ENCODE results near the gene UROC1. TPM values are rescaled to one million over a fixed set of nuclear protein-coding genes. Genes with fewer than 3 reads are reported as not detected.

The UROC1 gene
- total RNA-seq, 2 experiments from 2014 or later: not detected

DNA sequence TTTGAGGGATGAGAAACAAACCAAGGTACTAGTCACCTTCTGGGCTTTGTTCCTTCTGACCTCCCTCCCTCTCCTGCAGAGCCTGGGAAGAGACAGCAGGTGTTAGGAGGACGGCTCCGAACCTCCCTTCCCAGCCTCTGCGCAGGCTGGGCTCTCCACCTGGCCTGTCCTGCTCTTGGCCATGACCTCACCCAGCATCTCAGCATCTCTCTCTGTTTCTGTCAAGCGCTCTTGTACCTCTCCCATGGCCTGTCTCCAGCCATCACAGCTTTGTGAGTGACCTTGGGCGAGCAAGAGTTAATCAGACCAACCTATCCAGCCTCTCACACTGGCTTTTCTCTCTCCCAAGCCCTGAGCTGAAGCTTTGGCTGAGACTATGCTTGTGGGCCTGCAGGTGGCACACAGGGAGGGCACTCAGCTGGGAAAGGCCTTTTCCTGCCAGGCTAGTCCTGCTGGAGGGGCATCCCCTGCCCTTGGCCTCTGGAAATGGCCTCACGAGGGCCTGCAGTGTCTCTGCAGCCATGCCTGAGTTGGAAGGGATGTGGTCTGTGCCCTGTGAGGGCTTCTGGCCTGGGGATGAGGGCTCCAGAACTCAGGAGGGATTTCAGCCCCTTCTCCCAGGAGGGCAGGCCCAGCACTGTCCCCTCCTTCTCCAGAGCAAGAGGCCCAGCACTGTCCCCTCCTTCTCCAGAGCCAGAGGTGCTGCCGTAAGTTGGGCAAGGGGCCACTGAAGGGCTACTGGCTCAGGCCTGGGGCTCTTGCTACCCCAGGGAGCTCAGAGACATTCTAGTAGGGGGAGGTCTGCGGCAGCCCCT, 8.5 kb upstream of the UROC1 start:
- H3K27me3 ChIP-seq (ENCODE audit: control insufficient read depth in 1 of 2, insufficient read depth in 2 of 2, low read length in 2 of 2): peaks cover 12% of the 10 kb centered on the region in 2 experiments
- Mint-ChIP-seq H3K4me1 (ENCODE audit: low read depth) (no peaks in the 10 kb centered on the region), H3K9me3 (no peaks in the 10 kb centered on the region), H3K4me3 (no peak overlapping the region), H3K27me3 (peaks cover 19% of the 10 kb centered on the region), H3K27ac (no peak overlapping the region), H3K36me3 (ENCODE audit: low read depth) (no peaks in the 10 kb centered on the region)
- no peak overlapping the region for H3K27ac ChIP-seq (ENCODE audit: low read depth in 1 of 2, low read length in 2 of 2)
- CTCF ChIA-PET: no interaction called here
- intact Hi-C loops (cut with DNase I, micrococcal nuclease): no loop called here
- no peaks in the 10 kb centered on the region for H3K36me3 ChIP-seq (ENCODE audit: insufficient read depth, low read length)
- DNase-seq: no peak
- peaks cover 5% of the 10 kb centered on the region for H3K4me1 ChIP-seq (ENCODE audit: insufficient read depth, low read length)
- POLR2A ChIA-PET: no interaction called here
- TF ChIP-seq, protein P1, sequence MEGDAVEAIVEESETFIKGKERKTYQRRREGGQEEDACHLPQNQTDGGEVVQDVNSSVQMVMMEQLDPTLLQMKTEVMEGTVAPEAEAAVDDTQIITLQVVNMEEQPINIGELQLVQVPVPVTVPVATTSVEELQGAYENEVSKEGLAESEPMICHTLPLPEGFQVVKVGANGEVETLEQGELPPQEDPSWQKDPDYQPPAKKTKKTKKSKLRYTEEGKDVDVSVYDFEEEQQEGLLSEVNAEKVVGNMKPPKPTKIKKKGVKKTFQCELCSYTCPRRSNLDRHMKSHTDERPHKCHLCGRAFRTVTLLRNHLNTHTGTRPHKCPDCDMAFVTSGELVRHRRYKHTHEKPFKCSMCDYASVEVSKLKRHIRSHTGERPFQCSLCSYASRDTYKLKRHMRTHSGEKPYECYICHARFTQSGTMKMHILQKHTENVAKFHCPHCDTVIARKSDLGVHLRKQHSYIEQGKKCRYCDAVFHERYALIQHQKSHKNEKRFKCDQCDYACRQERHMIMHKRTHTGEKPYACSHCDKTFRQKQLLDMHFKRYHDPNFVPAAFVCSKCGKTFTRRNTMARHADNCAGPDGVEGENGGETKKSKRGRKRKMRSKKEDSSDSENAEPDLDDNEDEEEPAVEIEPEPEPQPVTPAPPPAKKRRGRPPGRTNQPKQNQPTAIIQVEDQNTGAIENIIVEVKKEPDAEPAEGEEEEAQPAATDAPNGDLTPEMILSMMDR (IDR thresholded peaks at IDR 0.05): no peak
- no peak overlapping the region for H3K4me3 ChIP-seq (ENCODE audit: low read length)
- H3K9me3 ChIP-seq (ENCODE audit: control insufficient read depth in 1 of 2, insufficient read depth in 1 of 2, low read length in 2 of 2): peaks cover 0 to 8% of the 10 kb centered on the region in 2 experiments
- no peak for ATAC-seq (ENCODE audit: poor library complexity)

DNA sequence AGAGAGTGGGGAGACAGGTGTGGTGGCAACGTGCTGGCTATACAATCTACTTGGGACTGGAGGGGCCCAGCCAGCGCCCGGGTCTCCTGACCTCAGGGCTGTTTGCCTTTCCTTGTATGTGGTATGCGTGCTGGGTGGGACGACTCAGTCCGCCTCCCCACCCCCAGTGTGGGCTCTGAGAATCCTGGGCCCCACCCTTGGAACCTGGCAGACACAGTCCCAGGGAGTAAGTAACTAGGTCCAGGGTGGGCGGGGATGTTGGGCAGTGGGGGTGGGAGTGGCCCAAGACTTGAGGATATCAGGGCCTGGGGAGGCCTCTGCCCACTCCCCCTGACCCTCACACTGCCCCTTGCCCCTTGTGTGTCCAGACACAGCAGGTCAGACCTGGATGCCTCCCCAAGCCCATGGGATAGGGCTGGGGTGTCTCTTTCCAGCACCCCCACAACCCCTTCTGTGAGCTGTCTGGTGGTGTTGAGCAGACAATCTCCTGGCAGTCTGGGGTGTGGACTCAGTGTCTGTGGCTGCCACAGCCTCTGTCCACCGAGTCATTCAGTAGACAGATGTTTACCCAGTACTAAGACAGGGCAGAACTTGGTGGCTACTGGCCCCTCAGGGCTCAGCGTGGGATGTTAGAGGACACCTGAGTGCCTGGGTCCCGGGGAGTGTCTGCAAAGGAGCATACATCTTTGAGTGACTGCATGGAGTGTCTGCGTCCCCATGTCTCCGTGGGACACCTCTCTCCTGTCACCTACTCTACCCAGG, 7.7 kb upstream of the UROC1 start:
- Histone ChIP-seq H3K4me1 (ENCODE audit: insufficient read depth, low read length) (peaks cover 5% of the 10 kb centered on the region), H3K4me3 (ENCODE audit: low read length) (no peak overlapping the region), H3K36me3 (ENCODE audit: insufficient read depth, low read length) (no peaks in the 10 kb centered on the region), H3K9me3 (ENCODE audit: control insufficient read depth in 1 of 2, insufficient read depth in 1 of 2, low read length in 2 of 2) (peaks cover 0 to 8% of the 10 kb centered on the region in 2 experiments), H3K27ac (ENCODE audit: low read depth in 1 of 2, low read length in 2 of 2) (no peak overlapping the region), H3K27me3 (ENCODE audit: control insufficient read depth in 1 of 2, insufficient read depth in 2 of 2, low read length in 2 of 2) (peaks cover 12 to 13% of the 10 kb centered on the region in 2 experiments)
- intact Hi-C loops (cut with DNase I, micrococcal nuclease): no loop called here
- TF ChIP-seq, protein P1 (IDR thresholded peaks at IDR 0.05): no peak
- Mint-ChIP-seq H3K9me3 (no peaks in the 10 kb centered on the region), H3K27ac (no peak overlapping the region), H3K27me3 (peaks cover 19% of the 10 kb centered on the region), H3K4me1 (ENCODE audit: low read depth) (no peaks in the 10 kb centered on the region), H3K4me3 (no peak overlapping the region), H3K36me3 (ENCODE audit: low read depth) (no peaks in the 10 kb centered on the region)
- ChIA-PET CTCF (no interaction called here), POLR2A (no interaction called here)
- no peak for DNase-seq
- no peak for ATAC-seq (ENCODE audit: poor library complexity)

DNA sequence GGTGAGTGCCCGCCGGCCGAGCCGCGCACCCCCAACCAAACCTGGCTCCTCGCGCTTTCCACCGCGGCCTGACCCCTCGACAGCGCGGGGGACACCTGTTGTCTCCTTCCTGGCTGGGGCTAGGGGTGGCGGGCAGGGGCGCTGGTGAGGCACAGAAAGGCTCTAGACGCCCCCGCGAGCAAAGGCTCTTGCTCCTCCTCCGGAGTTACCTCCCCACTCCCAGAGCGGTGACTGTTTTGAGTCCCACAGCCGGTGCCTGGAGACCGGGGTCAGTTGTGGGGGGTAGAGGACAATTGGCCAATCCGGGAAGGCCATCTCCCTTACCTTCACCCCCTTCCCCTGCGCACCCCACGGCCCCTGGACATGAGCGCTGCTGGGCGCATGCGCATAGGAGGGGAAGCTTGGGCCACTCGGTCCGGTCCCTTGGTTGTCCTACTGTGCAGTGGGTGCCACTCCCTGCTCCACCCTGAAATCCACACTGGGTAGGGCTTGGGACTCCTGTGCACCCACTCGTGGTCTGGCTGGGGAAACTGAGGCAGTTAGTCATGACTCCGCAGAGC, 6.9 kb upstream of the UROC1 start:
- H3K4me3 Mint-ChIP-seq: no peak overlapping the region
- H3K27me3 Mint-ChIP-seq: peaks cover 19% of the 10 kb centered on the region
- peaks cover 0 to 8% of the 10 kb centered on the region in 2 experiments for H3K9me3 ChIP-seq (ENCODE audit: control insufficient read depth in 1 of 2, insufficient read depth in 1 of 2, low read length in 2 of 2)
- H3K27ac Mint-ChIP-seq: no peak overlapping the region
- H3K4me1 Mint-ChIP-seq (ENCODE audit: low read depth): no peaks in the 10 kb centered on the region
- DNase-seq (peak in 1 of 14 experiments; percentile 20), ATAC-seq (ENCODE audit: poor library complexity) (no peak)
- H3K27ac ChIP-seq (ENCODE audit: low read depth in 1 of 2, low read length in 2 of 2): no peak overlapping the region
- no peaks in the 10 kb centered on the region for H3K36me3 Mint-ChIP-seq (ENCODE audit: low read depth)
- peaks cover 5% of the 10 kb centered on the region for H3K4me1 ChIP-seq (ENCODE audit: insufficient read depth, low read length)
- POLR2A ChIA-PET: no interaction called here
- intact Hi-C loops (cut with DNase I, micrococcal nuclease): loop anchor here in 1 of 2 experiments (5.0 kb wide), 1 partner anchor 1023 kb away; no protein-coding TSS in a partner anchor
- H3K4me3 ChIP-seq (ENCODE audit: low read length): no peak overlapping the region
- CTCF ChIA-PET: no interaction called here
- H3K27me3 ChIP-seq (ENCODE audit: control insufficient read depth in 1 of 2, insufficient read depth in 2 of 2, low read length in 2 of 2): peaks cover 12 to 14% of the 10 kb centered on the region in 2 experiments
- no peaks in the 10 kb centered on the region for H3K36me3 ChIP-seq (ENCODE audit: insufficient read depth, low read length)
- H3K9me3 Mint-ChIP-seq: no peaks in the 10 kb centered on the region
- TF ChIP-seq, protein P1 (IDR thresholded peaks at IDR 0.05): no peak

Data from CD4-positive, alpha-beta T cell (primary cell).